Astrocyte (in vitro differentiated cells and primary cell): ENCODE measurements around the gene ATP6V1F. TPM values are rescaled to one million over a fixed set of nuclear protein-coding genes. Genes with fewer than 3 reads are reported as not detected.

ENCODE experiments used
- DNase-seq: peaks from one replicate; pipeline ENCODE4 v3.0.0-alpha.2; 2010; ENCODE audit warnings: low read depth
- FAIRE-seq: peaks from 2 replicates; lab custom pipeline; 2011; peaks lifted over from hg19 to GRCh38; lab: Jason Lieb, UNC
- H2AFZ ChIP-seq: 2 replicates; pipeline ENCODE4 v1.6.0; 2012; ENCODE audit warnings: low read depth, low read length, inconsistent platforms
- H3K27ac ChIP-seq: 2 replicates; pipeline ENCODE4 v1.5.1; 2011; ENCODE audit warnings: low read depth, low read length, inconsistent platforms
- H3K27me3 ChIP-seq: 2 replicates; pipeline ENCODE4 v1.6.0; 2011; ENCODE audit warnings: low read length, inconsistent platforms; ENCODE audit not compliant: insufficient read depth
- H3K36me3 ChIP-seq: 2 replicates; pipeline ENCODE4 v1.5.1; 2011; ENCODE audit warnings: low read length, inconsistent platforms; ENCODE audit not compliant: insufficient read depth
- H3K4me1 ChIP-seq: 2 replicates; pipeline ENCODE4 v1.5.1; 2011; ENCODE audit warnings: low read length, inconsistent platforms; ENCODE audit not compliant: insufficient read depth
- H3K4me2 ChIP-seq: 2 replicates; pipeline ENCODE4 v1.6.0; 2012; ENCODE audit warnings: low read length, inconsistent platforms
- H3K4me3 ChIP-seq: 2 replicates; pipeline ENCODE4 v1.5.1; 2011; ENCODE audit warnings: low read depth, mild to moderate bottlenecking, low read length, inconsistent platforms; ENCODE audit not compliant: insufficient read depth
- H3K79me2 ChIP-seq: 2 replicates; pipeline ENCODE4 v1.6.0; 2012; ENCODE audit warnings: mild to moderate bottlenecking, low read length, inconsistent platforms; ENCODE audit not compliant: insufficient read depth
- H3K9ac ChIP-seq: 2 replicates; pipeline ENCODE4 v1.6.0; 2012; ENCODE audit warnings: mild to moderate bottlenecking, low read length, inconsistent platforms
- H3K9me3 ChIP-seq: 2 replicates; pipeline ENCODE4 v1.5.1; 2012; ENCODE audit warnings: low read depth, mild to moderate bottlenecking, low read length, inconsistent platforms; ENCODE audit not compliant: insufficient read depth
- H4K20me1 ChIP-seq: 2 replicates; pipeline ENCODE4 v1.6.0; 2012; ENCODE audit warnings: low read length, inconsistent platforms; ENCODE audit not compliant: insufficient read depth
- H3K27ac Mint-ChIP-seq: one replicate; pipeline ENCODE4 v1.8.0; 2021; ENCODE audit warnings: mild to moderate bottlenecking, mixed read lengths; ENCODE audit not compliant: unreplicated experiment
- H3K27me3 Mint-ChIP-seq: one replicate; pipeline ENCODE4 v1.8.0; 2021; ENCODE audit warnings: low read depth, mixed read lengths; ENCODE audit not compliant: unreplicated experiment
- H3K36me3 Mint-ChIP-seq: one replicate; pipeline ENCODE4 v1.8.0; 2021; ENCODE audit warnings: low read depth, mixed read lengths; ENCODE audit not compliant: unreplicated experiment
- H3K4me1 Mint-ChIP-seq: one replicate; pipeline ENCODE4 v1.8.0; 2021; ENCODE audit warnings: low read depth, mixed read lengths; ENCODE audit not compliant: unreplicated experiment
- H3K4me3 Mint-ChIP-seq: one replicate; pipeline ENCODE4 v1.8.0; 2021; ENCODE audit warnings: mild to moderate bottlenecking, moderate library complexity, mixed read lengths; ENCODE audit not compliant: unreplicated experiment
- H3K9me3 Mint-ChIP-seq: one replicate; pipeline ENCODE4 v1.8.0; 2021; ENCODE audit warnings: mild to moderate bottlenecking, mixed read lengths; ENCODE audit not compliant: unreplicated experiment
- EZH2 ChIP-seq: IDR thresholded peaks from 2 replicates; pipeline ENCODE4 v1.6.1; 2012; ENCODE audit warnings: mild to moderate bottlenecking, low read length, inconsistent platforms; ENCODE audit not compliant: insufficient read depth
- total RNA-seq: library from RNA; stranded (reverse); gene quantifications from 2 replicates; pipeline ENCODE4 v1.2.1, GENCODE V29; 2021
- TF ChIP-seq, protein P1 (sequence below): IDR thresholded peaks from 2 replicates; pipeline ENCODE4 v1.5.1; 2011; ENCODE audit warnings: low read depth, mild to moderate bottlenecking, inconsistent platforms, low read length, moderate library complexity; ENCODE audit not compliant: insufficient read depth

ATP6V1F gene
- total RNA-seq, 1 donor from 2014 or later: 193 TPM

DNA sequence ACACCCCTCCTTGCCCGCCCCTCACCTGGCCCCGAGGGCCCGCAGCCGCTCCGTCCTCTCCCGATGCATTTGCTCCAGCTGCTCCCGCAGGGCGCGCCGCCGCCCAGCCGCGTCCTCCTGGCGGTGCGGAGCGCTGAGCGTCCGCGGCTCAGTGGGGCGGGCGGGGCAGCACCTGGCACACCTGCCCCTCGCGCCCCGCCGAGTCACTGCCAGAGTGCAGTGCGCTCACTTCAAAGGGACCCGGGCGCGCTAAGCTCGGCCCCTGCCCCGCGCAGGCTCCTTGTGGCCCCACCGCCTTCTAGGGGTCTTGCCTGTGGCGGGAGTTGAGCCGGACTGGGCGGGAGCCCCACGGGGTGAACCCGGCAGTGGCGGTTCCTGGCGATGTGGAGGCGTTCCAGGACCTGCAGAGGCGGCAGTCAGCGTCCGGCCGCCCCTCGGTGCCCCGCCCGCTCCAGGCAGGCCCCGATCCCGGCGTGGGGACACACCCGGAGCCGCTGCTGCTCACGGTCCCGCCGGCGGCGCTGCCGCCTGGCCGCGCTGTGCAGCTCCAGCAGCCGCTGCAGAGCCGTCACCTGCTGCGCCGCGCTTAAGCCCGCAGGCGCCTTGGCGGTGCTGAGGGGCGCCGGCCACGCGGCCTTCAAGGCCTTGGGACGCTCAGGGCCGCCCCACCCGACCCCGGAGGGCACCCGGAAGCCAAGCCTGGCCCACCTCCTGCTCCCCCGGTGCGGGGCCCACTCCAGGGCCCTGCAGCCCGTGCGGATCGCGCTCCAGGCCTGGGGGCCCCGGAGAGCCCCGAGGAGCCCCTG lies 6.7 kb downstream of the ATP6V1F start:
- Mint-ChIP-seq H3K27ac (no peak overlapping the region), H3K9me3 (no peaks in the 10 kb centered on the region), H3K4me1 (peaks cover 14% of the 10 kb centered on the region), H3K36me3 (peaks cover 17% of the 10 kb centered on the region), H3K27me3 (peaks cover 30% of the 10 kb centered on the region), H3K4me3 (no peak overlapping the region)
- Histone ChIP-seq H3K4me2 (peak overlapping the region; percentile 84), H3K9ac (no peak overlapping the region), H3K27me3 (peaks cover 3% of the 10 kb centered on the region), H3K27ac (no peak overlapping the region), H3K9me3 (no peaks in the 10 kb centered on the region), H4K20me1 (peaks cover 55% of the 10 kb centered on the region), H2AFZ (peak overlapping the region; percentile 51), H3K4me3 (peak overlapping the region; percentile 35), H3K36me3 (no peaks in the 10 kb centered on the region), H3K4me1 (peaks cover 11% of the 10 kb centered on the region), H3K79me2 (peaks cover 7% of the 10 kb centered on the region)
- TF ChIP-seq EZH2: no peak
- TF ChIP-seq, protein P1, sequence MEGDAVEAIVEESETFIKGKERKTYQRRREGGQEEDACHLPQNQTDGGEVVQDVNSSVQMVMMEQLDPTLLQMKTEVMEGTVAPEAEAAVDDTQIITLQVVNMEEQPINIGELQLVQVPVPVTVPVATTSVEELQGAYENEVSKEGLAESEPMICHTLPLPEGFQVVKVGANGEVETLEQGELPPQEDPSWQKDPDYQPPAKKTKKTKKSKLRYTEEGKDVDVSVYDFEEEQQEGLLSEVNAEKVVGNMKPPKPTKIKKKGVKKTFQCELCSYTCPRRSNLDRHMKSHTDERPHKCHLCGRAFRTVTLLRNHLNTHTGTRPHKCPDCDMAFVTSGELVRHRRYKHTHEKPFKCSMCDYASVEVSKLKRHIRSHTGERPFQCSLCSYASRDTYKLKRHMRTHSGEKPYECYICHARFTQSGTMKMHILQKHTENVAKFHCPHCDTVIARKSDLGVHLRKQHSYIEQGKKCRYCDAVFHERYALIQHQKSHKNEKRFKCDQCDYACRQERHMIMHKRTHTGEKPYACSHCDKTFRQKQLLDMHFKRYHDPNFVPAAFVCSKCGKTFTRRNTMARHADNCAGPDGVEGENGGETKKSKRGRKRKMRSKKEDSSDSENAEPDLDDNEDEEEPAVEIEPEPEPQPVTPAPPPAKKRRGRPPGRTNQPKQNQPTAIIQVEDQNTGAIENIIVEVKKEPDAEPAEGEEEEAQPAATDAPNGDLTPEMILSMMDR: no peak
- DNase-seq (peak; percentile 19), FAIRE-seq (no peak)

GRCh38 chr7:128869944-128870285 lies 7.3 kb downstream of the ATP6V1F start:
- Histone ChIP-seq H3K27me3 (peaks cover 3% of the 10 kb centered on the region), H3K27ac (no peak overlapping the region), H2AFZ (no peak overlapping the region), H3K4me1 (peaks cover 11% of the 10 kb centered on the region), H4K20me1 (peaks cover 50% of the 10 kb centered on the region), H3K9me3 (no peaks in the 10 kb centered on the region), H3K4me3 (peak overlapping the region; percentile 35), H3K36me3 (no peaks in the 10 kb centered on the region), H3K79me2 (peaks cover 4% of the 10 kb centered on the region), H3K4me2 (peak overlapping the region; percentile 84), H3K9ac (no peak overlapping the region)
- peaks cover 30% of the 10 kb centered on the region for H3K27me3 Mint-ChIP-seq
- H3K4me1 Mint-ChIP-seq: peaks cover 14% of the 10 kb centered on the region
- H3K27ac Mint-ChIP-seq: no peak overlapping the region
- no peaks in the 10 kb centered on the region for H3K9me3 Mint-ChIP-seq
- FAIRE-seq (no peak), DNase-seq (no peak)
- TF ChIP-seq, protein P1: no peak
- TF ChIP-seq EZH2: no peak
- H3K36me3 Mint-ChIP-seq: peaks cover 17% of the 10 kb centered on the region
- peak overlapping the region; percentile 74 for H3K4me3 Mint-ChIP-seq

DNA sequence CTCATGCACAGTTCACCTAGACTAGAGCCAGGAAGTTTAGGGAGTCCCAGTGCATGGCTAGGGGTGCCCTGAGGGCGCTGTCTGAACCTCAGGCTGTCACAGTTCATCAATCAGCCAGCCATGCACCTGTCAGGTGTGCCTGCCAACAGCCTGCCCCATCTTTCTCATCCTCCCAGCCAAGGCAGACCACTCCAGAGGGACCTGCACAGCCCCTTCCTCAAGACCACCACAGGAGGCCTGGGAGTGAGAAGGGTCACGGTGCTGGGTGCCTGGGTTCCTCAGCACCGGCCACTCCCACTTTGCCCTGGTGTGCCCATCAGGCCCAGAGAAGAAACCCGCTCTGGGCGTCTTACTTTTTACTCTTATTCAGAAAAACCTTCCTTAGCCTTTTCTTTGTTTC lies 8.4 kb downstream of the ATP6V1F start:
- H3K27ac Mint-ChIP-seq: no peak overlapping the region

More for the DNA sequence above, 8.4 kb downstream of the ATP6V1F start:
- Histone ChIP-seq H3K36me3 (no peaks in the 10 kb centered on the region), H4K20me1 (peaks cover 41% of the 10 kb centered on the region), H3K27ac (no peak overlapping the region), H3K9me3 (no peaks in the 10 kb centered on the region), H2AFZ (no peak overlapping the region), H3K4me2 (no peak overlapping the region), H3K79me2 (no peaks in the 10 kb centered on the region), H3K27me3 (peaks cover 3% of the 10 kb centered on the region), H3K4me3 (no peak overlapping the region), H3K4me1 (peaks cover 11% of the 10 kb centered on the region), H3K9ac (no peak overlapping the region)
- H3K9me3 Mint-ChIP-seq: no peaks in the 10 kb centered on the region
- peaks cover 31% of the 10 kb centered on the region for H3K27me3 Mint-ChIP-seq
- H3K36me3 Mint-ChIP-seq: peaks cover 9% of the 10 kb centered on the region
- FAIRE-seq (no peak), DNase-seq (no peak)
- TF ChIP-seq, protein P1: no peak
- no peak for TF ChIP-seq EZH2
- H3K4me1 Mint-ChIP-seq: peaks cover 13% of the 10 kb centered on the region
- H3K4me3 Mint-ChIP-seq: no peak overlapping the region
